Activated naive CD8-positive, alpha-beta T cell treated with anti-CD3 and anti-CD28 coated beads, Interleukin-2, amount 50 U/mL, for 24 hours (primary cell): ENCODE data around the gene P4HB.
A peak's percentile ranks its signal among the peaks of the same experiment; 100 is the strongest.

Source experiments
- ATAC-seq: fragments of 150-1000 bp; cut with Tn5 transposase; one replicate; pipeline ENCODE4 v1.10.0; 2021
- DNase-seq: peaks from one replicate; pipeline ENCODE4 v3.0.0; 2021
- H3K27ac Mint-ChIP-seq: one replicate; pipeline ENCODE4 v1.8.0; 2021; ENCODE audit warnings: mild to moderate bottlenecking, mixed read lengths
- H3K27me3 Mint-ChIP-seq: one replicate; pipeline ENCODE4 v1.8.0; 2021; ENCODE audit warnings: mixed read lengths
- H3K36me3 Mint-ChIP-seq: one replicate; pipeline ENCODE4 v1.8.0; 2021; ENCODE audit warnings: low read depth, mixed read lengths
- H3K4me1 Mint-ChIP-seq: one replicate; pipeline ENCODE4 v1.8.0; 2021; ENCODE audit warnings: mixed read lengths
- H3K4me3 Mint-ChIP-seq: one replicate; pipeline ENCODE4 v1.8.0; 2021; ENCODE audit warnings: mild to moderate bottlenecking, moderate library complexity, mixed read lengths
- H3K9me3 Mint-ChIP-seq: one replicate; pipeline ENCODE4 v1.8.0; 2021; ENCODE audit warnings: mixed read lengths

The P4HB gene

GRCh38 chr17:81822996-81823819 is 37.1 kb downstream of the P4HB start:
- peaks cover 4% of the 10 kb centered on the region for H3K4me1 Mint-ChIP-seq
- no peak overlapping the region for H3K27ac Mint-ChIP-seq
- H3K27me3 Mint-ChIP-seq: peaks cover 1% of the 10 kb centered on the region
- DNase-seq (no peak), ATAC-seq (no peak)
- H3K36me3 Mint-ChIP-seq: peaks cover under 1% of the 10 kb centered on the region
- no peak overlapping the region for H3K4me3 Mint-ChIP-seq
- H3K9me3 Mint-ChIP-seq: no peaks in the 10 kb centered on the region

- no peak overlapping the region for H3K27ac Mint-ChIP-seq
- no peaks in the 10 kb centered on the region for H3K36me3 Mint-ChIP-seq
- peaks cover 3% of the 10 kb centered on the region for H3K27me3 Mint-ChIP-seq
- H3K4me3 Mint-ChIP-seq: no peak overlapping the region
- DNase-seq (no peak), ATAC-seq (no peak)
- peaks cover 4% of the 10 kb centered on the region for H3K4me1 Mint-ChIP-seq
- no peaks in the 10 kb centered on the region for H3K9me3 Mint-ChIP-seq
Measured at GRCh38 chr17:81822312-81822637, 38.1 kb downstream of the P4HB start.

- no peak overlapping the region for H3K4me3 Mint-ChIP-seq
- no peak for DNase-seq
Measured at GRCh38 chr17:81821603-81822311, 38.6 kb downstream of the P4HB start.

GRCh38 chr17:81821147-81821546 is 39.2 kb downstream of the P4HB start:
- Mint-ChIP-seq H3K9me3 (no peaks in the 10 kb centered on the region), H3K4me1 (peaks cover 3% of the 10 kb centered on the region), H3K36me3 (no peaks in the 10 kb centered on the region), H3K27ac (no peak overlapping the region), H3K27me3 (peaks cover 9% of the 10 kb centered on the region), H3K4me3 (no peak overlapping the region)
- ATAC-seq: peak; percentile 35
- DNase-seq: no peak

More at GRCh38 chr17:81821603-81822311, 38.6 kb downstream of the P4HB start:
- H3K27ac Mint-ChIP-seq: no peak overlapping the region
- no peak for ATAC-seq
- H3K4me1 Mint-ChIP-seq: peaks cover 4% of the 10 kb centered on the region
- no peaks in the 10 kb centered on the region for H3K36me3 Mint-ChIP-seq
- H3K27me3 Mint-ChIP-seq: peaks cover 5% of the 10 kb centered on the region
- no peaks in the 10 kb centered on the region for H3K9me3 Mint-ChIP-seq

- no peaks in the 10 kb centered on the region for H3K9me3 Mint-ChIP-seq
- no peaks in the 10 kb centered on the region for H3K4me1 Mint-ChIP-seq
- no peak overlapping the region for H3K4me3 Mint-ChIP-seq
- no peak for ATAC-seq
- H3K27ac Mint-ChIP-seq: no peak overlapping the region
- peaks cover 10% of the 10 kb centered on the region for H3K27me3 Mint-ChIP-seq
- H3K36me3 Mint-ChIP-seq: no peaks in the 10 kb centered on the region
- no peak for DNase-seq
Measured at GRCh38 chr17:81819708-81820107, 40.6 kb downstream of the P4HB start.

GRCh38 chr17:81817758-81818147 is 42.6 kb downstream of the P4HB start:
- Mint-ChIP-seq H3K27me3 (peaks cover 10% of the 10 kb centered on the region), H3K36me3 (no peaks in the 10 kb centered on the region), H3K4me3 (no peak overlapping the region), H3K4me1 (no peaks in the 10 kb centered on the region), H3K27ac (no peak overlapping the region), H3K9me3 (no peaks in the 10 kb centered on the region)
- DNase-seq: no peak
- ATAC-seq: no peak

GRCh38 chr17:81815646-81815986 is 44.7 kb downstream of the P4HB start:
- no peak overlapping the region for H3K27ac Mint-ChIP-seq
- no peaks in the 10 kb centered on the region for H3K36me3 Mint-ChIP-seq
- no peak overlapping the region for H3K4me3 Mint-ChIP-seq
- H3K27me3 Mint-ChIP-seq: peaks cover 10% of the 10 kb centered on the region
- no peaks in the 10 kb centered on the region for H3K4me1 Mint-ChIP-seq
- DNase-seq (no peak), ATAC-seq (no peak)
- H3K9me3 Mint-ChIP-seq: no peaks in the 10 kb centered on the region

- H3K27ac Mint-ChIP-seq: no peak overlapping the region
- H3K27me3 Mint-ChIP-seq: peaks cover 10% of the 10 kb centered on the region
- ATAC-seq (no peak), DNase-seq (no peak)
- H3K36me3 Mint-ChIP-seq: no peaks in the 10 kb centered on the region
- H3K4me3 Mint-ChIP-seq: no peak overlapping the region
- no peaks in the 10 kb centered on the region for H3K9me3 Mint-ChIP-seq
- no peaks in the 10 kb centered on the region for H3K4me1 Mint-ChIP-seq
Measured at GRCh38 chr17:81814748-81815645, 45.3 kb downstream of the P4HB start.

- no peak for DNase-seq
- Mint-ChIP-seq H3K4me3 (no peak overlapping the region), H3K27me3 (peaks cover 17% of the 10 kb centered on the region), H3K9me3 (no peaks in the 10 kb centered on the region), H3K4me1 (no peaks in the 10 kb centered on the region), H3K27ac (no peak overlapping the region), H3K36me3 (no peaks in the 10 kb centered on the region)
- ATAC-seq: no peak
Measured at GRCh38 chr17:81813861-81814683, 46.3 kb downstream of the P4HB start.

- no peak overlapping the region for H3K27ac Mint-ChIP-seq
- no peaks in the 10 kb centered on the region for H3K4me1 Mint-ChIP-seq
- DNase-seq (no peak), ATAC-seq (no peak)
- H3K27me3 Mint-ChIP-seq: peaks cover 18% of the 10 kb centered on the region
- H3K9me3 Mint-ChIP-seq: no peaks in the 10 kb centered on the region
- no peak overlapping the region for H3K4me3 Mint-ChIP-seq
- H3K36me3 Mint-ChIP-seq: no peaks in the 10 kb centered on the region
Measured at GRCh38 chr17:81813371-81813684, 47.0 kb downstream of the P4HB start.

GRCh38 chr17:81812571-81813370 is 47.6 kb downstream of the P4HB start:
- no peaks in the 10 kb centered on the region for H3K36me3 Mint-ChIP-seq
- ATAC-seq (no peak), DNase-seq (no peak)
- peaks cover 17% of the 10 kb centered on the region for H3K27me3 Mint-ChIP-seq
- H3K27ac Mint-ChIP-seq: no peak overlapping the region
- H3K9me3 Mint-ChIP-seq: no peaks in the 10 kb centered on the region
- no peak overlapping the region for H3K4me3 Mint-ChIP-seq
- no peaks in the 10 kb centered on the region for H3K4me1 Mint-ChIP-seq

- Mint-ChIP-seq H3K9me3 (no peaks in the 10 kb centered on the region), H3K27ac (no peak overlapping the region), H3K4me3 (no peak overlapping the region), H3K27me3 (peaks cover 18% of the 10 kb centered on the region), H3K4me1 (no peaks in the 10 kb centered on the region), H3K36me3 (no peaks in the 10 kb centered on the region)
- no peak for DNase-seq
- ATAC-seq: no peak
Measured at GRCh38 chr17:81811705-81812570, 48.4 kb downstream of the P4HB start.
